HG03064 (cell line): Measurements from ENCODE around the gene WDCP.
"Not testable (repeated sequence)": the region's sequence is repeated elsewhere in the genome, so short reads cannot be mapped to it uniquely, and the experiment has no call there.

Experiments
- ATAC-seq: cut with Tn5 transposase; IDR thresholded peaks from one replicate; pipeline ENCODE4 v1.9.1; 2021; ENCODE audit warnings: low read depth; ENCODE audit not compliant: unreplicated experiment

Gene WDCP

DNA sequence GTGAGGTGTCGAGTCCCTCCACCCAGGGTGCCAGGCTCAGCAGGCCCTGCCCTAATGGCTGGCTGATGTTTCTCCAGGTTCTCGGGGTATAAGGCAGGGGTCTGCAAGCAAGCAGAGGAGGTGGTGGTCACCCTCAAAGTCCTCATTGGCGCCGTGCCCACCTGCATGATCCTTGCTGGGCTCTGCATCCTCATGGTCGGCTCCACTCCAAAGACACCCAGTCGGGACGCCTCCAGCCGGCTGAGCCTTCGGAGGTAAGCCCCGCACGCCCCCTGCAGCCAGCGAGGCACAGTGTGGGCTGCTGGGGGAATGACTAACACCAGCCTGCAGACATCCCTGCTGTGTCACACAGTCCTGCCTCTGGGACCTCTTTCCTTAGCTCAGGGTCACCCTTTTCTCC, 23.2 kb downstream of the WDCP start:
- ATAC-seq = no peak

DNA sequence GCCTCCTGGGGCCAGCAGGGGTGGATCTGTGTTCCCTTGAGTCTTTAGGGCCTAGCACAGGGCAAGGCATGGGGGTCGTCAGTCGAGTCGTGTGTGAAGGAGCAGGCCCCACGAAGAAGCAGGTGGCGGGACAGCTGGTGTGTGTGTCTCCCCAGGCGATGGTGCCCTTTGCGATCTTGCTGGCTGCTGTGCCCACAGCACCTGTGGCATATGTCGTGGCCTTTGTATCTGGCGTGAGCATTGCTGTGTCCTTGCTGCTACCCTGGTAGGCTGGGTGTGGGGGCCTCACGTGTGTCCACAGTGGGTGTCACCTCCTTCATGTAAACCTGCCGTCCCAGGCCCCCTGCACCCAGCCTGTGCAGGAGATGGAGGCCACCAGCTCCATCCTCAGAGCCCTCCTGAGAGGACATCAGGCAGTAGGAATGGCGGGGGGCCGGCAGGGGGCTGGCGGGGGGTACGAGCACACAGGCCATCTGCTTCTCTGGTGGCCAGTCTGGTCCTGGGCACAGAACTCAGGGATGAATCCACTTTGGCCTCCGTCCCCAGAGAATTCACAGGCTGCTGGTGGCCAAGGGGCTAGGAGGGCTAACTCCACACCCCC, 24.1 kb downstream of the WDCP start:
- ATAC-seq = no peak

DNA sequence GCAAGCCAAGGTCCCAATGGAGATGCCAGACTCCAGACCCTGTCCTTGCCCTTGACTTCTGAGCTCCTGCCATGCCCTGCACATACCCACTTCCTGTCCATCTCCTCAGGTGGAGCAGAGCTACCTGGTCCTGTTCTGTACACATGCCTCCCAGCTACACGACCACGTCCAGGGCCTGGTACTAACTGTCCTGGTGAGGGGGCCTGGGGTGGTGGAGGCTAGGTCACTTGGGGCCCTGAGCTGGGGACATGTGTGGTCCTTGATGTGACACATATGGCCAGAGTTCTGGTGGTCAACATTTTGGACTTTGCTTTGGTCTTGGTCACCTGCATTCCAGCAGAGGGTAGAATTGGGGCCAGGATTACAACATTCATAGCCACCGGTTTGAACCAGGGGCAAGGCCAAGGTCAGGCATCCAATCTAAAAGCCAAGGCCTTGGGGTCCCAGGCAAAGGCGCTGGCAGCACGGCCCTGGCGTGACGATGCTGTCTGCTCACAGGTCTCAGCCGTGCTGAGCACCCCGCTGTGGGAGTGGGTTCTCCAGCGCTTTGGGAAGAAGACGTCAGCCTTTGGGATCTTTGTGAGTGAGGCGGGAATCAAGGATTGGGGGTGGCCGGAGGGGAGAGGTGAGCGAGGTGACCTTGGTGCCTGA, 24.7 kb downstream of the WDCP start:
- no peak for ATAC-seq

DNA sequence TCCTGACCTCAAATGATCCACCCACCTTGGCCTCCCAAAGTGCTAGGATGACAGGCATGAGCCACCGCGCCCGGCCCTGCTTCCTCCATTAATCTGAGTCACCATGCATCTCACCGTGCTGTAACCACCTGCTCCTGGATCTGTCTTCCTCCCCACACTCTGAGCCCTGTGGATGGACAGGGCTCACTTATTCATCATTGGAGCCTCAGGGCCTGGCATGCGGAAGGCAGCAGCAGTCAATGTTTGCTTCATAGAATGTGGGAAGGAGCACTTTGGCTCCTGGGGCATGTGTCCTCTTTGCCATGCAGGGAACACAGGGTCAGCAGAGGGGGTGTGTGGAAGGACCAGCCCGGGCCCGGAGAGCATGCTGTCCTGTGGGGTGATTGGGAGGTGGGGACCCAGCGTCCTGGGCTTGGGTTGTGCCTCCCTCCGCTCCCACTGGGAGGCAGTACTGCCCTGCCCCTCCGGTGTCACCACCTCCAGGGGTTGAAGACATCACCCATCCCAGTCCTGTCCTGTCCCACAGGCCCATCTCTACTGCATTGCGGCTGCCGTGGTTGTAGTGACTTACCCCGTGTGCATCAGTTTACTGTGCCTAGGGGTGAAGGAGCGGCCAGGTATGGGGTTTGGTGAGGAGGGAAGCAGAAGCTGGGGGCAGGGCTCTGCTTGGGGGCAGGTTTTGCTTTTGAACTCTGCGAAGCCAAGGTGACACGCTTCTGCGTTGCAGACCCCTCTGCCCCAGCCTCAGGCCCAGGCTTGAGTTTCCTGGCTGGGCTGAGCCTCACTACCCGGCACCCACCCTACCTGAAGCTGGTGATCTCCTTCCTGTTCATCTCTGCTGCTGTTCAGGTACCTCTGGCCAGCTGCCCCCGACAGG, 25.8 kb downstream of the WDCP start:
- no peak for ATAC-seq

DNA sequence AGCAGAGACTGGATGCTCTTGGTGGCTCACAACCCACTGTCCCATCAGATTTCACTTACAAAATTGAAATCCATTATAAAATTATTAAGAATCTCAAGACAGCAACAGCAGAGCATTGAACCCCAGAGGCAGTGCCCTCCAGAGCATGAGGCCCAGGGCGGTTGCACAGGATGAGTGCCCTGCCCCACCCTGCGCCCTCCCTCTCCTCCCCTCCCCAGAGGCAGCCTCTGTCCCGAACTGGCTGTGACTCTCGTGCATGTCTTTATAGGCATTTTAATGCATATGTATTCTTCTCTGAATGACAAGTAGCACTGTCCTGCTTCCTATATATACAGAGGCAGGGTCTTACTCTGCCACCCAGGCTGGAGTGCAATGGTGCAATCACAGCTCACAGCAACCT, 26.9 kb downstream of the WDCP start:
- no peak for ATAC-seq

DNA sequence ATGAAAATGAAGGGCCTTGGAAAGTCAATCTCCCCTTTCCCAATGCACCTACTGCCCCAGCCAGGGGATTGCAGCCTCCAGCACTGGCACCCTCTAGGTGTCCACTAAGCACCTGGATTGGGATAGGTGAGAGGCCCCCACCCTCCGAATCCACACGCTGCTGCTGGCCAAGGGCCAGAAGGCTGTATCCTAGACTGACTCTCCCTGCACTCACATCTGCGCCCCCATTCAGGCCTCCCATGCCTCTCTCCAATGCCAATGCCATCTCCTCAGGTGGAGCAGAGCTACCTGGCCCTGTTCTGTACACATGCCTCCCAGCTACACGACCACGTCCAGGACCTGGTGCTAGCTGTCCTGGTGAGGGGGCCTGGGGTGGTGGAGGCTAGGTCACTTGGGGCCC, 27.5 kb downstream of the WDCP start:
- ATAC-seq = no peak

DNA sequence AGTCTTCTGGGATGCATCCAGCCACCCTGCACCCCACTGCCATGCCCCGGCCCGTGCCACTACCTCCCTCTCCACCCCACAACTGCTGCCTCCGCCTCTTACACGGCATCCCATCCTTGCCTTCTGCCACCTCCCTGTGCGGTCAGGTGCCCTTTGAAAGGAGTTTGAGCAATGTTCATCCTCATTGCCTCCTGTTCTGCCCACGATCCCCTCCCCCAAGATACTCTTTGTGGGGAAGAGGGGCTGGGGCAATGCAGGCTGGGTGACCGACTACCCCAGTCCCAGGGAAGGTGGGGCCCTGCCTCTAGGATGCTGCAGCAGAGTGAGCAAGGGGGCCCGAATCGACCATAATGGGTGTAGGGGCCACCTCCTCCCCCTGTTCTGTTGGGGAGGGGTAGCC, 28.9 kb downstream of the WDCP start:
- no peak for ATAC-seq

DNA sequence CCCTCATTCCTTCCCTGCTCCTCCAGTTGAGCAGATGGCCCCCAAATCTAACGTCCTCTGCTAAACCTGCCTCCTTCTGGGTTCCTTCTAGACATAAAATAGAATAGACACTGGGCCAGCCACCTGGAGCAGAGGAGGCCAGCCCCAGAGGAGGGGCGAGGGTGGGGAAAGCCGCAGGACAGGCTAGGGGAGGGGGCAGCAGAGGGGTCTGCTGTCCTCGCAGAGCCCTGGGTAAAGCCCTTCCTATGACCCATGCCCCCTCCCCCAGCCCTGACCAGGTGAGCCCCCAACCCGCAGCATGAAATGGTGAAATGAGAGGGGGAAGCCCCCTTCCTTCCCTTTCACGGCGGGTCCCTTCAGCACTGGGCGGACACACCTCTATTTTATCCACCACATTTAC, 29.5 kb downstream of the WDCP start:
- ATAC-seq = no peak

DNA sequence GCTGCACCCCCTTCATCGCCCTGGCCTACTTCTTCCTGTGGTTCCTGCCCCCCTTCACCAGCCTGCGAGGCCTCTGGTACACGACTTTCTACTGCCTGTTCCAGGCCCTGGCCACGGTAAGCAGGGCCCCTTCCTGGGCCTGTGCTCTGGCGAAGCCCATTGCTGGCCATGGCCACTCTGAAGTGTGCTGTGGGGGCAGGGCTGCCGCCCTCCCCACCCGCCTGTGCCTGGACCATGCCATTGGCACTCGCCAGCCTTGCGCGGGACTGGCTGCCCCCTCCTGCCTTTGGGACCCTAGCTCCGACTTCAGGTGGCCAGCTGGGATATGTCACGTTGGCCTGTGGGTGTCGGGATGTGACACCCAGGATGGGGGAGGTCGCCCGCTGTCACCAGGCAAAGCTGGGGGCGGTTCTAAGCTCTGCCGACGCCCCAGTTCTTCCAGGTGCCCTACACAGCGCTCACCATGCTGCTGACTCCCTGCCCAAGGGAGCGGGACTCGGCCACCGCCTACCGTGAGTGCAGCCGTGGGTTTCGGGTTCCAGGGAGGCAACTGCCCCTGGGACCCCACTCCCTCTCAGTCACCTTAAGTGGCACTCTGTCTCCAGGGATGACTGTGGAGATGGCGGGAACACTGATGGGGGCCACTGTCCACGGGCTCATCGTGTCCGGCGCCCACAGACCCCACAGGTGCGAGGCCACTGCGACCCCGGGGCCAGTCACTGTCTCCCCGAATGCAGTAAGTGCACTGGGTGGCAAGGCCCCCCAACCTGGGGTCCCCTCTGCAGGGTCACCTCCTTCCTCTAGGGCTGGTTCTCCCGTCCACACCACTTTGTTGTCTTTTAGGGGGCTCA, 30.1 kb downstream of the WDCP start:
- no peak for ATAC-seq

DNA sequence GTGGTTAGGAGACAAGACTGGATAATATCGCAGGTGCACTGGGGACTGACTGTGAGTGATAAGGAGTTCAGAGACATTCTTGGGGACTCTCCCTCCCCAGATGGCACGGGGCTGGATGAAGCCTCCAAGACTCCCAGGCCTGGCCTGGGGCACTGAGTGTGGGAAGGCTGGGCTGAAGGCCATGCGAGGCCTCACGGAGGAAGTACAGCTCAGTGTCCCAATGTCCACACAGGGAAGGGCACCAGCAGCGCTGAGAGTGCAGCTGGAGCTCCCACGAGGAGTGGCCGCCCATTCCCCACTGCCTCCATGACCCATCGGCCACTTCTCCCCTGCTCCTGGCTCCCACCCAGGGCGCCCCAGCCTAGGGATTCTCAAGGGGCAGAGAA, 30.8 kb downstream of the WDCP start:
- no peak for ATAC-seq

DNA sequence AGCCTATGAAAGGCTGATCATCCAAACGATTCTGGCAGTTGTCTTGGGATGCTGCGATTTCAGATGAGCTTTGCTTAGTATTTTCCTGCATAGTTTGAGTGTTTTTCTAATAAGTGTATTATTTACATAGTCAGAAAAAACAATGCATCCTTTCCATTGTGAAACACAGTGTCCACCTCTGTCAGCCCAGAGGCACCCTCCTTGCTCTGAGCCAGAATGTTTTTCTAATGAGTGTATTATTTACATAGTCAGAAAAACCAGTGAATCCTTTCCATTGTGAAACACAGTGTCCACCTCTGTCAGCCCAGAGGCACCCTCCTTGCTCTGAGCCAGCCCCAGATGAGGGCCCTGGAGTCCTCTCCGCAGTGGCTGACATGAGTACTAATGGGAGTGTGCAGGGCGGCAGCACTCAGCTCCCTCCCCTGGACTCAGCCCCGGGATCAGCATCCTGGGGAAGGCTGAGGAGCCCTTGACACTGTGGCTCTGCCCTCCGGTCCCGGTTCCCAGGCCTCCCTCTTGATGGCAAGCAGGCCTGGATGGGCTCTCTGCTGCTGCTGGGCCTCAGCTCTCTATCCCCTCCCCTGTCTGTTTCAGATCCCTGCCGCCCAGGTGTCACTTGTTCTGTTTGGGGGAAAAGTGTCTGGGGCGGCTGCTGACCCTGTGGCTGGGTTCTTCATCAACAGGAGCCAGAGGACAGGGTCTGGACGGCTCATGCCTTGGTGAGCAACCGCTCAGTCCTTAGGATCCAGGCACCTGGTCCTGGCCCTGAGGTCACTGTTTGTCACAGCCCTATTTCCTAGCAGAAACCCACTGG, 31.4 kb downstream of the WDCP start:
- no peak for ATAC-seq

DNA sequence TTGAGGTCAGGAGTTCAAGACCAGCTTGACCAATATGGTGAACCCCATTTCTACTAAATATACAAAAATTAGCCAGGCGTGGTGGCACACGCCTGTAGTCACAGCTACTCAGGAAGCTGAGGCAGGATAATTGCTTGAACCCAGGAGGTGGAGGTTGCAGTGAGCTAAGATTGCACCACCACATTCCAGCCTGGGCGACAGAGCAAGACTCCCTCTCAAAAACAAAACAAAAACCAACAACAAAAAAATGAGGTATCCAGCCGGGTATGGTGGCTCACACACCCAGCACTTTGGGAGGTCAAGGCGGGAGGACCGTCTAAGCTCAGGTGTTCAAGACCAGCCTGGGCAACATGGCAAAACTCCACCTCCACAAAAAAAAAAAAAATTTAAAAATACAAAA, 32.3 kb downstream of the WDCP start:
- ATAC-seq = not testable (repeated sequence)

DNA sequence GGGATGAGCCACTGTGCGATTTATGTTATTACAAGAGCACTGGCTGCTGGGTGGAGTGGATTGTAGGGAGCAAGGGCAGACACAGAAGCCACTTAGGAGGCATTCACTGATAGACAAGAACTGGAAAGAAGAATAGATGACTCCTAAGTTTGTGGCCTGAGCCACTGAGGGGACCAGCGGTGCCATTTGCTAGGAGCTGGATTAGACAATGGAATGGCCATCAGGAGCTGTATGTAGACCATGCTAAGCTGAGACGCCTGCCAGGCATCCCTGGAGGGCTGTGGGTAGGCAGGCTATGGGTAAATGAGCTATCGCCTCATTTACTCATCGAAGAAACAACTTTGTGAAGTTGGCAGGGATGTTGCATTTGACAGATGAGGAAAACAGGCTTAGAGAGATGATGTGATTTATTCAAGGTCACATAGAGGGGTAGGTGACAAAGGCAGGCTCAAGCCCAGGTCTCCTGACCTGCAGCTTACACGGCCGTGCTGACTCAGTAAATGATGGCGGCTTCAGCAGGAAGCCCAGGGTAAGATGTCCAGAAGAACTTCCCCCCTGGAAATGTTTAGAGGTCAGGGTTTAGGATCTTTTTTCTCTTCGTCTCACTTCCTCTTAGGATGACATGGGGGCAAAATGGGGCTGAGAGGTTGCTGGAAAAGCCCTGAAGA, 34.5 kb downstream of the WDCP start:
- ATAC-seq = no peak

DNA sequence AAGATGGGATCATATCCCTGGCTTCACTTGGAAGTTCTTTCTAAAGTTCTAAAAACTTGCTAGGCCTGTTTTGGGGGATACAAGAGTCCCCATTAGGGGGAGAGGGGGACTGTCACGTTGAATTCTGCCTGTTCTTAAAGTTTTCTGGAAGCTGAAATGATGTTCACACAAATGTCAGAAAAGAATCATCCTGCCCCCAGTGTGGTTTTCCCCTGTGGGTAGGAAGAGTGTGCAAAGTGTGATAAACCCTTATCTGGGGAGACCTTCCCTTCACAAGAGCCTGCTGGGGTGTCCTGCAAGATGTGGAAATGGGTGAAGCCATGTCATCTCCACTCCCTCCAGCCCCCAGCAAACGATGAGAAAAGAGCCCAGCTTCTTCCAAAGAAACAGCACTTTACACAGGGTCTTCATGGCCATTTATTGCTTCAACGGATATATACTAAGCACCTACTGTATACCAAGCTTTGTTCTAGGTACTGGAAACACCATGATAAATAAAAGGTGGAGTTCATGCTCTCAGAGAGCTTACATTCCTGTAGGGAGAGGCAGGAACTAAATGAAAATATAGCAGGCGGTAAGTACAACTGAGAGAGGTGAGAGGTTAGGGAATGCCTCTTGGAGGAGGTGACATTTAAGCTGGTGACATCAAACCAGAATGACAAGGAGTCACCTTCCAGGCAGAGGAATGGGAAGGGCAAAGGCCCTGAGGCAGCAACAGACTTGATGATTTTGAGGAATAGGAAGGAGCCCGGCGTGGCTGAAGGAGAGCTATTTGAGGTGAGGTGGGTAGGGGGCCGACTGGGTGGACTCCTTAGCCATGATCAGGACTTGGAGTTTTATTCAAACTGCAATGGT, 35.7 kb downstream of the WDCP start:
- no peak for ATAC-seq

DNA sequence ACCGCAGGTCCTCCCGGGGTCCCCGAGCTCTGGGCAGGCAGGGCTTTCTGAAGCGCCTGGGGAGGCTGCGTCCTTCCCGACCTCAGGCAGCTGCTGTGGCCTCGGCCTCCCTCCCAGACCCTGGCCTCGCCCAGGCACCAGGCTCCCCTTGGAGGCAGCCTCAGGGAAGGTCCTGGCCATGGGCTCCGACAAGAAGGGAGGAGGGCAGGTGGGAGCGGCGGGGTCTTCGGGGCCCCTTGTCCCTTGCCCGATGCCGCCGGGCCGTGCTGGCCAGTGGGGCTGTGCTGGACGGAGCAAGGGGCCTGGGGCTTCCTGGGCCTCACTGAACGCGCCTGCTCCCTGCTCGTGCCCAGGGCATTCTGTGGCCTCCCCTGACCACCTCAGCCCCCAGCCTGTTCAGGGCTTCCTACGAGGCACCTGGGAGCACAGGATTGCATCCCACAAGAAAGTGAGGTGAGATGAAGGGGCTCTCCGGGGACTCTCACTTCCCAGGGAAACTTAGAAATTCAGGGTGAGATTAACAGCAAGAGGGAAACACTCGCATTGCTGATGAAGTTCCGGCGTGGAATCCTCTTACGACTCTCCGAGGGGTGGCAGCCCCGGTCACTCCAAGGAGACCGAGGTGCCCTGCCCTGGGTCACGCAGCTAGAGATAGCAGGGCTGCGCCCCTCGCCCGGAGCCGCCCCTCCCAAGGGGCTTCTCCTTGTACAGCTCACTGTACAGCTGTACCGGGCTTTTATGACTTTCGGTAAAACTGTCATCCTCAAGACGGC, 36.5 kb downstream of the WDCP start:
- no peak for ATAC-seq

DNA sequence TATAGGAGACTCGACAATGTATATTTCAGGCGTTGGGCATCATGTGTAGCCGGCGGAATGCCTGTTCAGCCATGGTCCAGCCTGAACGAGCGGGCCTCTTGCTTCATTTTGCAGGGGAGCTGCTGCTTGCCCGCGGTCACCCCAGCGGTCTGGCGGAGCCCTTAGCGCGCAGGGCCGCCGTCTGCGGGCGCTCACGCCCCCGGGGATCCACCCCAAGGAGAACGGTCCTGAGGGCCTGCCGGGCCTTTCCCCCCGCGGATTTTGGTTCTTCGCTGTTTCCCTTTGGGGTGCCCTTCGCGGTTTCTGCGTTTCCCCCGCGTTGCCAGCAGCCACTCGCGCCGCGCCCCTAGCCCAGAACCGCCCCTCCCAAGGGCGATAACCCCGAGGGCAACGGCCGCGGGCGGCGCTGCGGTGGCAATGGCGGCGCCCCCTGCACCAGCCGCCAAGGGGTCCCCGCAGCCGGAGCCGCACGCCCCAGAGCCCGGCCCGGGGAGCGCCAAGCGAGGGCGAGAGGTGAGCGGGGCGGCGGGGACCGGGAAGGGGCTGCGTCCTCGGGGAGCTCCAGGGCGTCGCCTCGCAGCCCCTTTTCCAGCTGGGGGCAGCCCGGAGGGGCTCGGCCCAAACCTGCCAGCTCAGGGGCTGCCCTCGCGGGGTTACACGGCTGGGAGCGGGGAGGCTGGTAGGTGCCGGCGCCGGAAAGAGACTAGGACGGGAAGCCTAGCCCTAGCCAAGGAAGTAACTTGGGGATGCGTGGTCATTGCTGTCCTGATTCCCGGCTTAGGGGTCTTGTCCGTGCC, 37.3 kb downstream of the WDCP start, which contains the start of gene MFSD2B:
Gene MFSD2B (plus strand): TSS at position 406 of the 797 bp plus-strand sequence. CDS start 12 bp downstream, at position 418.
- ATAC-seq = no peak

DNA sequence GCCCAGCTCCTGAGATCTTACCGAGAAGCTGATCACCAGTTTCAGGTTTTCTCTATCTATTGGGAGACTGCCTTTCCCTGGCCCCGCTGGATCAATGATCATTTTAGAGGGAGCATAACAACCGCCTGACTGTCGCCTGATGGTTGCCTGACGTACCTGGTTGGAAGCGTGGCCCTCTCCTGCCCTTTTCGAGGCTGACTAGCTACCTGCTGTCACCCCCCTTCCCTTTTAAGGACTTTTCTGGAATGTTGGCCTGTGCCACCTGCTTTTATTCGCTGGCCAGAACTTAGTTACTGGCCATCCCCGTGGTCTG, 37.9 kb downstream of the WDCP start:
- ATAC-seq = no peak
